GM21360 (cell line): ENCODE measurements around the gene KICS2.
"Not testable (repeated sequence)": the region's sequence is repeated elsewhere in the genome, so short reads cannot be mapped to it uniquely, and the experiment has no call there.

Source experiments
- ATAC-seq: cut with Tn5 transposase; IDR thresholded peaks from one replicate; pipeline ENCODE4 v1.9.1; 2021; ENCODE audit warnings: mild to moderate bottlenecking, moderate library complexity; ENCODE audit not compliant: unreplicated experiment

KICS2 gene

GRCh38 chr12:64217643-64218042 lies 4.5 kb downstream of the KICS2 start:
- ATAC-seq: not testable (repeated sequence)

GRCh38 chr12:64216239-64216638 lies 5.9 kb downstream of the KICS2 start:
- ATAC-seq: no peak

GRCh38 chr12:64212119-64212746 lies 9.9 kb downstream of the KICS2 start:
- no peak for ATAC-seq

- no peak for ATAC-seq
These were observed 14.6 kb downstream of the KICS2 start for GRCh38 chr12:64207453-64207852.

- no peak for ATAC-seq
These were observed 16.6 kb downstream of the KICS2 start for GRCh38 chr12:64205542-64205941.

GRCh38 chr12:64203775-64204174 lies 18.3 kb downstream of the KICS2 start:
- no peak for ATAC-seq

GRCh38 chr12:64203036-64203435 lies 19.1 kb downstream of the KICS2 start:
- no peak for ATAC-seq

- not testable (repeated sequence) for ATAC-seq
These were observed 26.3 kb downstream of the KICS2 start for GRCh38 chr12:64195841-64196240.

- no peak for ATAC-seq
These were observed 27.6 kb downstream of the KICS2 start for GRCh38 chr12:64194333-64195149.

- no peak for ATAC-seq
These were observed 28.2 kb downstream of the KICS2 start for GRCh38 chr12:64193931-64194330.

GRCh38 chr12:64192644-64193444 lies 29.3 kb downstream of the KICS2 start:
- ATAC-seq: peak; percentile 91

- no peak for ATAC-seq
These were observed 32.0 kb downstream of the KICS2 start for GRCh38 chr12:64190140-64190539.

GRCh38 chr12:64189530-64189929 lies 32.6 kb downstream of the KICS2 start:
- no peak for ATAC-seq

GRCh38 chr12:64187794-64188193 lies 34.3 kb downstream of the KICS2 start:
- no peak for ATAC-seq

- ATAC-seq: no peak
These were observed 34.7 kb downstream of the KICS2 start for GRCh38 chr12:64187370-64187769.

- ATAC-seq: peak; percentile 68
These were observed 35.3 kb downstream of the KICS2 start for GRCh38 chr12:64186789-64187188.

- ATAC-seq: no peak
These were observed 37.9 kb downstream of the KICS2 start for GRCh38 chr12:64184216-64184615.

GRCh38 chr12:64181430-64182291 lies 40.4 kb downstream of the KICS2 start:
- ATAC-seq: no peak

- ATAC-seq: no peak
These were observed 41.1 kb downstream of the KICS2 start for GRCh38 chr12:64180951-64181350.

GRCh38 chr12:64178122-64178521 lies 44.0 kb downstream of the KICS2 start:
- no peak for ATAC-seq

GRCh38 chr12:64177001-64177400 lies 45.1 kb downstream of the KICS2 start:
- no peak for ATAC-seq
